Measurements from ENCODE around the gene PGAM4.
"Not testable (repeated sequence)": the region's sequence is repeated elsewhere in the genome, so short reads cannot be mapped to it uniquely, and the experiment has no call there.

PGAM4 gene

DNA sequence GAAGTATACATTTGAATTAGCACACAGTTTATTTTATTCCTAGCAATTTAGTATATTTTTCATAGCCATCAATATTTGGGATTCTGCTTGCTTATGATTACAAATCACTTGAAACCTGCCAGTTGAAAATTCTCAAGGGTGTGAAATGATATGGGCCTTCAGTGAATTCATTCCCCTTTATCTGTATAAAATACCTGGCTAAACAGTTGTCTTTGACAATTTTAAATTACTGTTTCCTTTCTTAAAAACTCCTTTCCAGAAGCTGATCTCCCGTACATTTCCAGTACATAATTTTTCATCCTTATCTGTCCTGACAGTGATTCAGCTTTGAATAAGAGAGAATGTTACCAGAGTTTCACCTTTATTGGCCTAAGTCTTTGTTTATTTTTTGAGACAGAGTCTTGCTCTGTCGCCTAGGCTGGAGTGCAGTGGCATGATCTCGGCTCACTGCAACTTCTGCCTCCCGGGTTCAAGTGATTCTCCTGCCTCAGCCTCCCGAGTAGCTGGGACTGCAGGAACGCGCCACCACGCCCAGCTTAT, 45.0 kb downstream of the PGAM4 start:
- DNase-seq, result no peak

GRCh38 chrX:77922787-77923186, 46.7 kb downstream of the PGAM4 start:
- no peak for DNase-seq

DNA sequence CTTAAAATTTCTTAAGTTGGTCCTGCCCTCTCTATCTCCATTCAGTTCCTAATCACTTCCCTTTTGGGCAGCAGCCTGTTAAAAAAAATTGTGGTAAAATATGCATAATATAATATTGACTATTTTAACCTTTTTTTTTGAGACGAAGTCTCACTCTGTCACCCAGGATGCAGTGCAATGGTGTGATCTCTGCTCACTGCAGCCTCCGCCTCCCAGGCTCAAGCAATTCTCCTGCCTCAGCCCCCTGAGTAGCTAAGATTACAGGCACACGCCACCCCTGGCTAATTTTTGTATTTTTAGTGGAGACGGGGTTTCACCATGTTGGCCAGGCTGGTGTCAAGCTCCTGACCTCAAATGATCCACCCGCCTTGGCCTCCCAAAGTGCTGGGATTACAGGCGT, 50.1 kb downstream of the PGAM4 start:
- not testable (repeated sequence) for DNase-seq

DNA sequence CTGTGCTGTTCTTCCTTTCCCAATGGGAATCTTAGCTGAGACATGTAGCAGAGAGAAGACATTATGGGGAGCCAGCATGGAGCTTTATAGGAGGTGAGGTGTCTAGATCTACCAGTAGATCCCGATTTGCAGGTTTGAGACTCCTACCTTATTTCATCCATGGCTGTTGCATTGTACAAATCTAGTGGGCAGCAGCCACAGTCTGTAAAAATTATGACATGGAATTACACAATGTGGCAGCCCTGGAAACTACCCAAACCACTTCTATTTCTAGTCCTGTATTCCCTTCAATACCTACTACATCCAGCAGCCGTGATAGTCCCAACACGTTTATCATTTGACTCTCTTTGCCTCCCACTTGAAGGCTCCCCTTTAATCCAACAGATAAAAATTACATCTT, 50.9 kb downstream of the PGAM4 start:
- DNase-seq, result no peak

Data from activated CD4-positive, alpha-beta T cell treated with anti-CD3 and anti-CD28 coated beads, Interleukin-2, amount 50 U/mL, for 1 hour (primary cell).